ENCODE results near the gene GPR37L1.
"Not testable (repeated sequence)": the region's sequence is repeated elsewhere in the genome, so short reads cannot be mapped to it uniquely, and the experiment has no call there.

GPR37L1 gene

GRCh38 chr1:202176949-202177927, 54.5 kb downstream of the GPR37L1 start:
- H3K36me3 ChIP-seq (ENCODE audit: insufficient read depth, low read length): no peaks in the 10 kb centered on the region
- peaks cover 23% of the 10 kb centered on the region for H3K27me3 ChIP-seq (ENCODE audit: insufficient read depth, low read length)
- H3K27ac ChIP-seq (ENCODE audit: low read depth, low read length): no peak overlapping the region
- H3K4me1 ChIP-seq (ENCODE audit: control insufficient read depth, insufficient read depth, low read length, unreplicated experiment): no peaks in the 10 kb centered on the region
- no peaks in the 10 kb centered on the region for H3K79me2 ChIP-seq (ENCODE audit: control insufficient read depth, insufficient read depth, low read length, unreplicated experiment)
- H3K4me3 ChIP-seq (ENCODE audit: low read depth, low read length): no peak overlapping the region
- no peak overlapping the region for H2AFZ ChIP-seq (ENCODE audit: low read length, unreplicated experiment)

DNA sequence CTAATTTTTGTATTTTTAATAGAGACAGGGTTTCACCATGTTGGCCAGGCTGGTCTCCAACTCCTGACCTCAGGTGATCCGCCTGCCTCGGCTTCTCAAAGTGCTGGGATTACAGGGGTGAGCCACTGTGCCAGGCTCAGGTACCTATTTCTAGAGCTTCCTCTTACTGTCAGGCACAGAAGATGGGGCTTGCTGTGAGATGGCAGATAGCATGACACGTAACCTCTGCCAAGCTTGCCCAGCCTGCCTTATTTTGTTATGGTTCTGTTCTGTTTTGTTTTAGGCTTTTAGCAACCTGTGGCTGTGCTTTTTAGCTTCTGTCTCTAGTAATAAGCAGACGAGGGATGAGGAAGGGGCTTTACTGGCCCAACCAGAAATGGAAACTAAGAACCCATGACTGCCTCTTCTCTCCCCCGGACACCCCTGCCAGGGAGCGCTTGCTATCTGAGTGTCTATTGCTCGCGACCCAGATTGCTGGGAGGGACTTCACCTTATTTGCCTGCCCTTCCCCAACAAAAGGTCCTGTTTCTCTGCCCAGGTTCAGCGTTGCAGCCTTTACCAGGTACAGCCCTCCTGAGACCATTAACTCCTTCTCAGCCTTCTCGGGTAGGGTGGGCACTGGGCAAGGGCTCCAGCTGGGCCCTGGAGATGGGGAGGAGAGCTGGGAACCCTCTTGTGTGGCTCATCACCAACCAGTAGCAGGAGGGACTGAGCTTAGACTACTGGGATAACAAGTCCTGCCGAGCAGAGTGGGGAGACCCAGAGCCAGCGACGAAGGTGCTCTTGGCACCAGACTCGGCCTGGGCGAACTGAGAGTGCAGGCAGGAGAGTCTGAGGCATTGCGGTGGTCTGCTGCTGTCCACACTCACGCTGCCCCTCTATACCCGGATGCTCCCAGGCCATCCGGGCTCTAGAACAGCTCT, 57.4 kb downstream of the GPR37L1 start:
- no peak overlapping the region for H3K27ac ChIP-seq (ENCODE audit: low read depth, low read length)
- no peaks in the 10 kb centered on the region for H3K79me2 ChIP-seq (ENCODE audit: control insufficient read depth, insufficient read depth, low read length, unreplicated experiment)
- peaks cover 23% of the 10 kb centered on the region for H3K27me3 ChIP-seq (ENCODE audit: insufficient read depth, low read length)
- peaks cover 4% of the 10 kb centered on the region for H3K4me1 ChIP-seq (ENCODE audit: control insufficient read depth, insufficient read depth, low read length, unreplicated experiment)
- no peak overlapping the region for H3K4me3 ChIP-seq (ENCODE audit: low read depth, low read length)
- H3K36me3 ChIP-seq (ENCODE audit: insufficient read depth, low read length): no peaks in the 10 kb centered on the region
- H2AFZ ChIP-seq (ENCODE audit: low read length, unreplicated experiment): no peak overlapping the region

DNA sequence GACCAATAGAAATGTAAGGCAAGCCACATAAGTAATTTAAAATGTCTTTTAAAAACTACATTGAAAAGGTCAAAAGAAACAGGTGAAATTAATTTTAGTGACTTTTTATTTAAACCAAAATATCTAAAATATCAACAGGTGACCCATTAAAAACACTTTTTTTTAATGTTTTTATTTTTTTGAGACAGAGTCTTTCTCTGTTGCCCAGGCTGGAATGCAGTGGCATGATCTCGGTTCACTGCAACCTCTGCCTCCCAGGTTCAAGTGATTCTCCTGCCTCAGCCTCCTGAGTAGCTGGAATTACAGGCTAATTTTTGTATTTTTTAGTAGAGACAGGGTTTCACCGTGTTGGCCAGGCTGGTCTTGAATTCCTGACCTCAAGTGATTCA, 58.0 kb downstream of the GPR37L1 start:
- not testable (repeated sequence) for H3K4me3 ChIP-seq (ENCODE audit: low read depth, low read length); H3K79me2 ChIP-seq (ENCODE audit: control insufficient read depth, insufficient read depth, low read length, unreplicated experiment); H3K27ac ChIP-seq (ENCODE audit: low read depth, low read length); H3K36me3 ChIP-seq (ENCODE audit: insufficient read depth, low read length); H3K4me1 ChIP-seq (ENCODE audit: control insufficient read depth, insufficient read depth, low read length, unreplicated experiment); H2AFZ ChIP-seq (ENCODE audit: low read length, unreplicated experiment)
- peaks cover 23% of the 10 kb centered on the region for H3K27me3 ChIP-seq (ENCODE audit: insufficient read depth, low read length)

DNA sequence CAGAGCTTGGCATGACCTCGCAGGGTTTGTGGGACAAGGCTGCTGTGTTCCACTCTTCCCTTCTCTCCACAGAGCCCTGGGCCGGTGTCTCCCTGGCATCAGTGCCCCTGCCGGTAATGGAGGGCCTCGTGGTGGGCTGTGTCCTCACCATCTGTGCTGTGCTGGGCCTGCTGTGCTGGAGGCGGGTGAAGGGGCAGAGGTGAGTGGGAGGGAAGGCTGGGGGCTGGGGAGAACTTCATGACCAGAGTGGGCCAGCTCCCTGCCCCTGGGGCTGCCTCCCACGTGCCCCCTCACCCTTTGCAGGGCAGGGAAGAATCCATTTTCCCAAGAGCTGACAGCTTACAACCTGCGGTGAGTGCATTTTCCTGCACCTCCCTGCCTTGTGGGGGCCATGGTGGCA, 58.9 kb downstream of the GPR37L1 start:
- Histone ChIP-seq H3K4me3 (ENCODE audit: low read depth, low read length) (no peak overlapping the region), H3K27ac (ENCODE audit: low read depth, low read length) (no peak overlapping the region), H3K79me2 (ENCODE audit: control insufficient read depth, insufficient read depth, low read length, unreplicated experiment) (no peaks in the 10 kb centered on the region), H3K4me1 (ENCODE audit: control insufficient read depth, insufficient read depth, low read length, unreplicated experiment) (peaks cover 7% of the 10 kb centered on the region), H3K36me3 (ENCODE audit: insufficient read depth, low read length) (no peaks in the 10 kb centered on the region), H2AFZ (ENCODE audit: low read length, unreplicated experiment) (no peak overlapping the region), H3K27me3 (ENCODE audit: insufficient read depth, low read length) (peaks cover 23% of the 10 kb centered on the region)

- no peak overlapping the region for H3K4me3 ChIP-seq (ENCODE audit: low read depth, low read length)
- H3K27ac ChIP-seq (ENCODE audit: low read depth, low read length): no peak overlapping the region
- H3K27me3 ChIP-seq (ENCODE audit: insufficient read depth, low read length): peaks cover 20% of the 10 kb centered on the region; the same call in 1 of the 2 replicates
- H2AFZ ChIP-seq (ENCODE audit: low read length, unreplicated experiment): no peak overlapping the region
- peaks cover 7% of the 10 kb centered on the region for H3K4me1 ChIP-seq (ENCODE audit: control insufficient read depth, insufficient read depth, low read length, unreplicated experiment)
- no peaks in the 10 kb centered on the region for H3K36me3 ChIP-seq (ENCODE audit: insufficient read depth, low read length)
- no peaks in the 10 kb centered on the region for H3K79me2 ChIP-seq (ENCODE audit: control insufficient read depth, insufficient read depth, low read length, unreplicated experiment)
Measured at GRCh38 chr1:202182040-202182877, 59.5 kb downstream of the GPR37L1 start.

Data from ACC112 (cell line).